Measurements from ENCODE around the gene UBAC2.

GRCh38 chr13:99301056-99301838 is 100.6 kb downstream of the UBAC2 start:
- TF ChIP-seq POLR2A (IDR thresholded peaks at IDR 0.05) (no peak), CTCF (IDR thresholded peaks at IDR 0.05) (no peak), EP300 (IDR thresholded peaks at IDR 0.05) (no peak)

Data from tibial nerve (tissue), 4 donors.